Nephron progenitor cell (in vitro differentiated cells): ENCODE results near the gene EFNA5.
A peak's percentile ranks its signal among the peaks of the same experiment; 100 is the strongest.

ENCODE experiments used
- DNase-seq: peaks from one replicate; pipeline ENCODE4 v3.0.0; 2021
- H3K27ac Mint-ChIP-seq: 2 replicates; pipeline ENCODE4 v1.8.0; 2021; ENCODE audit warnings: mild to moderate bottlenecking, moderate library complexity, mixed read lengths
- H3K27me3 Mint-ChIP-seq: 2 replicates; pipeline ENCODE4 v1.8.0; 2021; ENCODE audit warnings: mild to moderate bottlenecking, low read depth, mixed read lengths; ENCODE audit not compliant: poor library complexity
- H3K36me3 Mint-ChIP-seq: 2 replicates; pipeline ENCODE4 v1.8.0; 2021; ENCODE audit warnings: low read depth, mixed read lengths
- H3K4me1 Mint-ChIP-seq: 2 replicates; pipeline ENCODE4 v1.8.0; 2021; ENCODE audit warnings: mixed read lengths
- H3K4me3 Mint-ChIP-seq: 2 replicates; pipeline ENCODE4 v1.8.0; 2021; ENCODE audit warnings: mild to moderate bottlenecking, moderate library complexity, mixed read lengths
- H3K9me3 Mint-ChIP-seq: 2 replicates; pipeline ENCODE4 v1.8.0; 2021; ENCODE audit warnings: mild to moderate bottlenecking, moderate library complexity, mixed read lengths
- CTCF ChIP-seq: fragments of 200-600 bp; sonication (generic); IDR thresholded peaks from 2 replicates; pipeline ENCODE4 v1.5.0; 2021; ENCODE audit warnings: antibody characterized with exemption

The EFNA5 gene

GRCh38 chr5:107400328-107400727, 270.4 kb downstream of the EFNA5 start:
- no peak overlapping the region for H3K4me3 Mint-ChIP-seq
- H3K4me1 Mint-ChIP-seq = peaks cover 52% of the 10 kb centered on the region
- TF ChIP-seq CTCF = no peak
- peaks cover 4% of the 10 kb centered on the region for H3K27me3 Mint-ChIP-seq
- no peak overlapping the region for H3K27ac Mint-ChIP-seq
- DNase-seq = no peak
- H3K36me3 Mint-ChIP-seq = no peaks in the 10 kb centered on the region
- H3K9me3 Mint-ChIP-seq = no peaks in the 10 kb centered on the region

- Mint-ChIP-seq H3K36me3 (no peaks in the 10 kb centered on the region), H3K27ac (no peak overlapping the region), H3K4me1 (peaks cover 56% of the 10 kb centered on the region), H3K4me3 (no peak overlapping the region), H3K27me3 (peaks cover 4% of the 10 kb centered on the region), H3K9me3 (no peaks in the 10 kb centered on the region)
- TF ChIP-seq CTCF = no peak
- no peak for DNase-seq
Measured at GRCh38 chr5:107398703-107399102, 272.0 kb downstream of the EFNA5 start.

GRCh38 chr5:107396351-107396690, 274.4 kb downstream of the EFNA5 start:
- Mint-ChIP-seq H3K9me3 (no peaks in the 10 kb centered on the region), H3K4me3 (no peak overlapping the region), H3K27me3 (peaks cover 4% of the 10 kb centered on the region), H3K27ac (peak overlapping the region; percentile 30), H3K36me3 (peaks cover 8% of the 10 kb centered on the region), H3K4me1 (peaks cover 32% of the 10 kb centered on the region)
- no peak for DNase-seq
- TF ChIP-seq CTCF = no peak

GRCh38 chr5:107395632-107396350, 274.9 kb downstream of the EFNA5 start:
- H3K9me3 Mint-ChIP-seq = no peaks in the 10 kb centered on the region
- peaks cover 4% of the 10 kb centered on the region for H3K27me3 Mint-ChIP-seq
- H3K36me3 Mint-ChIP-seq = peaks cover 8% of the 10 kb centered on the region
- no peak for DNase-seq
- no peak for TF ChIP-seq CTCF
- peak overlapping the region; percentile 44 for H3K27ac Mint-ChIP-seq
- no peak overlapping the region for H3K4me3 Mint-ChIP-seq
- H3K4me1 Mint-ChIP-seq = peaks cover 30% of the 10 kb centered on the region

- peaks cover 8% of the 10 kb centered on the region for H3K36me3 Mint-ChIP-seq
- peaks cover 4% of the 10 kb centered on the region for H3K27me3 Mint-ChIP-seq
- TF ChIP-seq CTCF = no peak
- H3K4me3 Mint-ChIP-seq = no peak overlapping the region
- peaks cover 42% of the 10 kb centered on the region for H3K4me1 Mint-ChIP-seq
- DNase-seq = no peak
- H3K27ac Mint-ChIP-seq = peak overlapping the region; percentile 66
- H3K9me3 Mint-ChIP-seq = no peaks in the 10 kb centered on the region
Measured at GRCh38 chr5:107393851-107394250, 276.9 kb downstream of the EFNA5 start.

- no peak overlapping the region for H3K27ac Mint-ChIP-seq
- TF ChIP-seq CTCF = no peak
Measured at GRCh38 chr5:107391787-107392186, 278.9 kb downstream of the EFNA5 start.

More at GRCh38 chr5:107391787-107392186, 278.9 kb downstream of the EFNA5 start:
- H3K4me3 Mint-ChIP-seq = no peak overlapping the region
- peaks cover 55% of the 10 kb centered on the region for H3K4me1 Mint-ChIP-seq
- no peaks in the 10 kb centered on the region for H3K27me3 Mint-ChIP-seq
- DNase-seq = no peak
- no peaks in the 10 kb centered on the region for H3K9me3 Mint-ChIP-seq
- H3K36me3 Mint-ChIP-seq = peaks cover 8% of the 10 kb centered on the region
